Measurements from ENCODE around the gene ITIH5. TPM values are rescaled to one million over a fixed set of nuclear protein-coding genes. Genes with fewer than 3 reads are reported as not detected.

ITIH5 gene
- total and polyA plus RNA-seq, 2 of the 8 experiments (the other 6 are each of a cell fraction or from before 2014, with no cell fraction given) = 5.8 to 7.6 TPM

DNA sequence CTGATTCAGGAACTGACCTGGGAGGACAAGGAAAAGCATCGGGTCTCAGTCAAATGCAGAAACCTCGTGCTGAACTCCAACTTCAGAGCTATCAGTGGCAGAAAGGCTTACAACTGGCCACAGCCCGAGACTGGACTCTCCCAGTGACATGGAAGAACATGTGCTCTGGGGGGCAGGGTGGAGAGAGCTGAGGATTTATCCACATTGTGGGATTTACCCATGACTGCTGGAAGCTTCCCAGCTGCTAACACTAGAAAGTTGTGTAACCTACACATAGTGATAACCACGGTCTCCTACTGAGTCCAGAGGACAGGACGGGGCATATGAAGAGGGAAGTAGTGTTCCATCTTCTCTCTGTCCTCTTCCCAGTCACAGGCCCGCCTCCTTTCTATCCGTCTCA, 103.4 kb downstream of the ITIH5 start:
- WGBS, 2 experiments (ENCODE audit: extremely low coverage in 1 of 2, insufficient coverage in 1 of 2, insufficient read length in 1 of 2, insufficient replicate concordance in 2 of 2, low coverage in 1 of 2, low lambda C conversion rate in 2 of 2, missing lambda C conversion rate in 1 of 2) = 64% methylated on average over 7 of the region's 7 CpGs; no CpG with 5 or more reads in 1 of the 2 experiments
- Histone ChIP-seq H3K14ac (ENCODE audit: insufficient read length) (no peak overlapping the region), H3K56ac (replicated peaks; ENCODE audit: insufficient read length, low read depth, low read length) (no peak overlapping the region), H3K18ac (ENCODE audit: extremely low read depth, low read length) (no peak overlapping the region), H2BK20ac (ENCODE audit: low read length) (peak overlapping the region; percentile 19; the same call in 1 of the 2 replicates), H3K23ac (ENCODE audit: insufficient read length) (no peak overlapping the region), H2BK5ac (ENCODE audit: low read depth, low read length) (no peak overlapping the region), H4K91ac (replicated peaks; ENCODE audit: insufficient read length, low read length) (no peak overlapping the region), H3K27ac (ENCODE audit: low read depth, low read length) (no peak overlapping the region), H3K36me3 (ENCODE audit: control insufficient read depth in 2 of 4, insufficient read depth in 4 of 4, low read length in 3 of 4) (no peaks in the 10 kb centered on the region), H3K23me2 (ENCODE audit: low read depth, low read length) (no peaks in the 10 kb centered on the region), H4K20me1 (replicated peaks in 1 of 2; ENCODE audit: control insufficient read depth in 1 of 2, insufficient read depth in 2 of 2, low read length in 2 of 2) (no peaks in the 10 kb centered on the region), H3K9me3 (ENCODE audit: insufficient read depth in 2 of 2, low read depth in 1 of 2, low read length in 1 of 2) (no peaks in the 10 kb centered on the region), H3K4me2 (ENCODE audit: insufficient read depth in 1 of 2, low read depth in 2 of 2, low read length in 2 of 2) (no peak overlapping the region), H3K27me3 (replicated peaks in 1 of 4; ENCODE audit: control insufficient read depth in 3 of 4, extremely low read depth in 1 of 4, insufficient read depth in 3 of 4, low read length in 3 of 4) (no peaks in the 10 kb centered on the region), H2AFZ (ENCODE audit: low read length) (no peak overlapping the region), H2BK12ac (ENCODE audit: low read depth, low read length) (peak overlapping the region; percentile 31; the same call in 1 of the 2 replicates), H4K5ac (ENCODE audit: insufficient read length, low read depth, low read length) (no peak overlapping the region), H2BK120ac (replicated peaks; ENCODE audit: low read depth, low read length) (no peak overlapping the region), H3K4me3 (ENCODE audit: extremely low read depth in 1 of 4, insufficient read depth in 2 of 4, low read depth in 3 of 4, low read length in 4 of 4) (no peak overlapping the region), H3K79me2 (ENCODE audit: control insufficient read depth in 1 of 2, insufficient read depth in 2 of 2, low read length in 2 of 2) (no peaks in the 10 kb centered on the region), H4K8ac (ENCODE audit: extremely low read depth, insufficient read depth, low read length) (no peak overlapping the region), H3K9ac (replicated peaks in 1 of 4; ENCODE audit: extremely low read depth in 1 of 4, low read depth in 3 of 4, low read length in 3 of 4) (no peak overlapping the region), H3K79me1 (ENCODE audit: low read depth, low read length) (no peaks in the 10 kb centered on the region), H2AK5ac (ENCODE audit: low read depth, low read length) (no peak overlapping the region), H2BK15ac (ENCODE audit: low read length) (no peak overlapping the region), H3K4ac (replicated peaks; ENCODE audit: insufficient read length, low read depth, low read length) (no peak overlapping the region), H3K4me1 (replicated peaks in 1 of 4; ENCODE audit: control insufficient read depth in 3 of 4, insufficient read depth in 4 of 4, low read length in 3 of 4) (peaks cover 0 to 16% (median 5%) of the 10 kb centered on the region in 4 experiments; a peak in 5 of 7 replicates)
- no peak for FAIRE-seq
- POLR2A ChIA-PET (ENCODE audit: partially characterized antibody) = no interaction called here
- no peak for DNase-seq (ENCODE audit: low read depth in 1 of 2, low spot score in 2 of 2)
- CTCF ChIA-PET (ENCODE audit: partially characterized antibody) = interaction anchor here (0.9 to 2.7 kb wide), 7 partner anchors 9 to 123 kb away, joined by 3 to 12 read pairs (median 5); no protein-coding TSS in a partner anchor
- no peak for TF ChIP-seq TBP (IDR thresholded peaks at IDR 0.05; ENCODE audit: low read depth, low read length)
- TF ChIP-seq KDM1A (IDR thresholded peaks at IDR 0.05; ENCODE audit: borderline replicate concordance, low read length) = no peak
- TF ChIP-seq, protein P1, sequence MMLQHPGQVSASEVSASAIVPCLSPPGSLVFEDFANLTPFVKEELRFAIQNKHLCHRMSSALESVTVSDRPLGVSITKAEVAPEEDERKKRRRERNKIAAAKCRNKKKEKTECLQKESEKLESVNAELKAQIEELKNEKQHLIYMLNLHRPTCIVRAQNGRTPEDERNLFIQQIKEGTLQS (IDR thresholded peaks at IDR 0.05; ENCODE audit: insufficient read depth, low read depth, low read length) = no peak

Measured in H1 (cell line).